ENCODE results near the gene TBX2. TPM values are rescaled to one million over a fixed set of nuclear protein-coding genes. Genes with fewer than 3 reads are reported as not detected.

TBX2 gene
- total and polyA plus RNA-seq, 10 of the 15 experiments (the other 5 are each of a cell fraction or from before 2014, with no cell fraction given) = 0.13 TPM; not detected in 9

DNA sequence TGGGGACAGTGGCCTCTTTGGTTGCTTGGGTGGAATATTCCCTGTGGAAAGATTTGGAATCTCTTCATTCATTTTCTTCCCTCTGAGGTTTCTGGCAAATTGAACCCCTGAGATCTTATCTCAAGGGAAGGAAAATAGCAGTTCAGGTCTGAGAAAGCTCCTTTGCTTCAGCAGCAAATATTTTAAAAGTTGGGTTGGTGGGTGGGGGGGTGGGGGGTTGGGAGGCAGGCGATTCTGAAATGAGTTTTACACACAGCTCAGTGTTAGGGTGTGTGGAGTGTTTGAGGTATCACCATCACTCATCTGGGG is 6.8 kb downstream of the TBX2 start:
- no peaks in the 10 kb centered on the region for H3K79me2 ChIP-seq (ENCODE audit: control insufficient read depth, insufficient read depth, low read length)
- RAD21 ChIA-PET (ENCODE audit: unreplicated experiment) = no interaction called here
- no peak overlapping the region for H2AFZ ChIP-seq (ENCODE audit: control insufficient read depth, low read depth, low read length)
- peaks cover 40 to 48% of the 10 kb centered on the region in 2 experiments for H3K27me3 ChIP-seq (replicated peaks in 1 of 2; ENCODE audit: control insufficient read depth in 2 of 2, insufficient read depth in 2 of 2, low read length in 1 of 2)
- H3K4me1 ChIP-seq (ENCODE audit: control insufficient read depth, insufficient read depth, low read length) = no peaks in the 10 kb centered on the region
- no peaks in the 10 kb centered on the region for H4K20me1 ChIP-seq (ENCODE audit: control insufficient read depth, insufficient read depth)
- H3K4me2 ChIP-seq (ENCODE audit: control insufficient read depth, insufficient read depth) = no peak overlapping the region
- SMC1A ChIA-PET (ENCODE audit: uncharacterized antibody, unreplicated experiment) = no interaction called here
- POLR2A ChIA-PET = no interaction called here
- no peaks in the 10 kb centered on the region; the same call in 2 of the 3 replicates for H3K9me3 ChIP-seq (replicated peaks; ENCODE audit: control insufficient read depth, insufficient read depth, low read length)
- no peak for TF ChIP-seq GABPA (IDR thresholded peaks at IDR 0.05; ENCODE audit: low read depth)
- DNase-seq (ENCODE audit: low read depth, low spot score) (no peak), ATAC-seq (no peak), FAIRE-seq (no peak)
- intact Hi-C loops (cut with micrococcal nuclease; ENCODE audit: unreplicated experiment) (no loop called here), in situ Hi-C loops (cut with MboI) (no loop called here)
- H3K36me3 ChIP-seq (ENCODE audit: control insufficient read depth in 2 of 2, insufficient read depth in 2 of 2, low read length in 1 of 2) = no peaks in the 10 kb centered on the region
- 0% methylated on average over 1 of the region's 1 CpG for WGBS (ENCODE audit: insufficient coverage, insufficient replicate concordance, low lambda C conversion rate, missing lambda C conversion rate)
- H3K27ac ChIP-seq (ENCODE audit: control insufficient read depth, insufficient read depth) = no peak overlapping the region
- H3K4me3 ChIP-seq = no peak overlapping the region
- no TSS peak for BruUV-seq (replicated peaks)
- H3K9ac ChIP-seq (ENCODE audit: control insufficient read depth, insufficient read depth, low read length) = no peak overlapping the region
- CTCF ChIA-PET = no interaction called here

- BruUV-seq (replicated peaks) = no TSS peak
- Histone ChIP-seq H3K79me2 (ENCODE audit: control insufficient read depth, insufficient read depth, low read length) (no peaks in the 10 kb centered on the region), H4K20me1 (ENCODE audit: control insufficient read depth, insufficient read depth) (no peaks in the 10 kb centered on the region), H3K27me3 (replicated peaks in 1 of 2; ENCODE audit: control insufficient read depth in 2 of 2, insufficient read depth in 2 of 2, low read length in 1 of 2) (peaks cover 35 to 47% of the 10 kb centered on the region in 2 experiments), H3K4me2 (ENCODE audit: control insufficient read depth, insufficient read depth) (no peak overlapping the region), H3K4me1 (ENCODE audit: control insufficient read depth, insufficient read depth, low read length) (peaks cover 4% of the 10 kb centered on the region; the same call in 1 of the 2 replicates), H3K4me3 (no peak overlapping the region), H2AFZ (ENCODE audit: control insufficient read depth, low read depth, low read length) (no peak overlapping the region), H3K27ac (ENCODE audit: control insufficient read depth, insufficient read depth) (no peak overlapping the region), H3K36me3 (ENCODE audit: control insufficient read depth in 2 of 2, insufficient read depth in 2 of 2, low read length in 1 of 2) (no peaks in the 10 kb centered on the region), H3K9me3 (replicated peaks; ENCODE audit: control insufficient read depth, insufficient read depth, low read length) (no peaks in the 10 kb centered on the region; the same call in 2 of the 3 replicates), H3K9ac (ENCODE audit: control insufficient read depth, insufficient read depth, low read length) (no peak overlapping the region)
- DNase-seq (ENCODE audit: low read depth, low spot score) (no peak), ATAC-seq (no peak), FAIRE-seq (no peak)
- SMC1A ChIA-PET (ENCODE audit: uncharacterized antibody, unreplicated experiment) = no interaction called here
- no peak for TF ChIP-seq NKRF (conservative IDR thresholded peaks at IDR 0.05)
- no peak for TF ChIP-seq PML (IDR thresholded peaks at IDR 0.05; ENCODE audit: low read length)
- TF ChIP-seq ZNF622 (IDR thresholded peaks at IDR 0.05) = no peak
- TF ChIP-seq KAT2A (conservative IDR thresholded peaks at IDR 0.05; ENCODE audit: control insufficient read depth, low read depth, low read length) = no peak
- peak; percentile 28; the same call in 1 of the 2 replicates for TF ChIP-seq NFXL1 (IDR thresholded peaks at IDR 0.05; ENCODE audit: borderline replicate concordance)
- TF ChIP-seq NRF1 (conservative IDR thresholded peaks at IDR 0.05; ENCODE audit: low read depth, low read length) = no peak
- in situ Hi-C loops (cut with MboI) = no loop called here
- 17% methylated on average over 8 of the region's 8 CpGs for WGBS (ENCODE audit: insufficient coverage, insufficient replicate concordance, low lambda C conversion rate, missing lambda C conversion rate)
- intact Hi-C loops (cut with micrococcal nuclease; ENCODE audit: unreplicated experiment) = no loop called here
- RAD21 ChIA-PET (ENCODE audit: unreplicated experiment) = no interaction called here
- CTCF ChIA-PET = interaction anchor here (1.2 kb wide), 1 partner anchor 435 kb away, joined by 3 read pairs; no protein-coding TSS in a partner anchor
- POLR2A ChIA-PET = no interaction called here
Observed at GRCh38 chr17:61406971-61407911, 7.6 kb downstream of the TBX2 start.
